Upper lobe of right lung (tissue), 1 donor: ENCODE results near the gene SWSAP1. TPM values are rescaled to one million over a fixed set of nuclear protein-coding genes. Genes with fewer than 3 reads are reported as not detected.

Source experiments
- ATAC-seq: fragments of 200-7000 bp; cut with Tn5 transposase; one replicate; pipeline ENCODE4 v1.9.1; 2020; ENCODE audit warnings: mild to moderate bottlenecking, moderate library complexity
- DNase-seq: peaks from one replicate; pipeline ENCODE4 v3.0.0-alpha.2; 2020
- H3K27ac ChIP-seq: fragments of 200-600 bp; one replicate; pipeline ENCODE4 v1.8.0; 2022
- H3K27me3 ChIP-seq: fragments of 200-600 bp; one replicate; pipeline ENCODE4 v1.8.0; 2022; ENCODE audit warnings: mild to moderate bottlenecking
- H3K36me3 ChIP-seq: fragments of 200-600 bp; one replicate; pipeline ENCODE4 v1.8.0; 2022
- H3K4me1 ChIP-seq: fragments of 200-600 bp; one replicate; pipeline ENCODE4 v1.8.0; 2022
- H3K4me3 ChIP-seq: fragments of 200-600 bp; one replicate; pipeline ENCODE4 v1.8.0; 2022; ENCODE audit warnings: mild to moderate bottlenecking
- H3K9me3 ChIP-seq: fragments of 200-600 bp; one replicate; pipeline ENCODE4 v1.8.0; 2022
- CTCF ChIP-seq: fragments of 200-600 bp; IDR thresholded peaks from one replicate; pipeline ENCODE4 v1.8.0; 2022; ENCODE audit warnings: antibody characterized with exemption
- intact Hi-C: fragments of 100-400 bp; cut with DNase I; formaldehyde crosslinking; loops from one replicate; pipeline ENCODE4 v1.11.0; 2022
- total RNA-seq: library from RNA; stranded (reverse); fragmentation: NEBNext Ultra II Directional; extraction: Animal tissue kit (Norgen Biotek cat#: 25700); gene quantifications from one replicate; pipeline ENCODE4 v1.2.1, GENCODE V29; 2021
- donor health status: DM: no; HTN: yes; CAD: no; lungs with severe emphysema.

SWSAP1 gene
- total RNA-seq, 1 donor from 2014 or later, result 3.2 TPM

- ATAC-seq (no peak), DNase-seq (peak; percentile 74)
- Histone ChIP-seq H3K27ac (no peak overlapping the region), H3K36me3 (no peaks in the 10 kb centered on the region), H3K4me3 (no peak overlapping the region), H3K4me1 (peaks cover 33% of the 10 kb centered on the region), H3K27me3 (no peaks in the 10 kb centered on the region), H3K9me3 (no peaks in the 10 kb centered on the region)
- TF ChIP-seq CTCF, result no peak
- intact Hi-C loops, result no loop called here
Measured at GRCh38 chr19:11373166-11373884, 1.1 kb upstream of the SWSAP1 start.

- Histone ChIP-seq H3K4me3 (peak overlapping the region; percentile 63), H3K4me1 (peaks cover 33% of the 10 kb centered on the region), H3K27ac (peak overlapping the region; percentile 96), H3K9me3 (no peaks in the 10 kb centered on the region), H3K36me3 (no peaks in the 10 kb centered on the region), H3K27me3 (no peaks in the 10 kb centered on the region)
- DNase-seq, result no peak
- intact Hi-C loops, result no loop called here
- ATAC-seq, result no peak
- TF ChIP-seq CTCF, result no peak
Measured at GRCh38 chr19:11373885-11374432, 507 bp upstream of the SWSAP1 start.

- Histone ChIP-seq H3K4me1 (peaks cover 36% of the 10 kb centered on the region), H3K9me3 (no peaks in the 10 kb centered on the region), H3K27ac (peak overlapping the region; percentile 96), H3K36me3 (no peaks in the 10 kb centered on the region), H3K27me3 (no peaks in the 10 kb centered on the region), H3K4me3 (peak overlapping the region; percentile 63)
- DNase-seq (peak; percentile 87), ATAC-seq (peak; percentile 17)
- intact Hi-C loops, result no loop called here
- no peak for TF ChIP-seq CTCF
Measured at GRCh38 chr19:11375143-11375948, 880 bp downstream of the SWSAP1 start.

- H3K9me3 ChIP-seq, result no peaks in the 10 kb centered on the region
- intact Hi-C loops, result no loop called here
- H3K27me3 ChIP-seq, result no peaks in the 10 kb centered on the region
- ATAC-seq, result no peak
- DNase-seq, result no peak
- peaks cover 45% of the 10 kb centered on the region for H3K4me1 ChIP-seq
- no peak overlapping the region for H3K4me3 ChIP-seq
- no peaks in the 10 kb centered on the region for H3K36me3 ChIP-seq
- TF ChIP-seq CTCF, result no peak
- H3K27ac ChIP-seq, result peak overlapping the region; percentile 6
Measured at GRCh38 chr19:11377237-11377636, 2.8 kb downstream of the SWSAP1 start.

- intact Hi-C loops, result no loop called here
- no peak overlapping the region for H3K4me3 ChIP-seq
- H3K27ac ChIP-seq, result no peak overlapping the region
- no peaks in the 10 kb centered on the region for H3K36me3 ChIP-seq
- no peaks in the 10 kb centered on the region for H3K27me3 ChIP-seq
- TF ChIP-seq CTCF, result no peak
- DNase-seq (no peak), ATAC-seq (no peak)
- H3K9me3 ChIP-seq, result no peaks in the 10 kb centered on the region
- H3K4me1 ChIP-seq, result peaks cover 48% of the 10 kb centered on the region
Measured at GRCh38 chr19:11377756-11378155, 3.3 kb downstream of the SWSAP1 start.
